Left ventricle myocardium inferior (tissue), 1 donor: ENCODE results near the gene FRYL. TPM values are rescaled to one million over a fixed set of nuclear protein-coding genes. Genes with fewer than 3 reads are reported as not detected.
"Not testable (repeated sequence)": the region's sequence is repeated elsewhere in the genome, so short reads cannot be mapped to it uniquely, and the experiment has no call there.

Source experiments
- DNase-seq: peaks from one replicate; pipeline ENCODE4 v3.0.0-alpha.2; 2020
- H3K27ac ChIP-seq: fragments of 200-600 bp; replicated peaks from 2 replicates; pipeline ENCODE4 v1.8.0; 2021
- H3K27me3 ChIP-seq: fragments of 200-600 bp; 2 replicates; pipeline ENCODE4 v1.8.0; 2021; ENCODE audit warnings: low read depth
- H3K36me3 ChIP-seq: fragments of 200-600 bp; 2 replicates; pipeline ENCODE4 v1.8.0; 2021
- H3K4me1 ChIP-seq: fragments of 200-600 bp; 2 replicates; pipeline ENCODE4 v1.8.0; 2021
- H3K4me3 ChIP-seq: fragments of 200-600 bp; 2 replicates; pipeline ENCODE4 v1.8.0; 2021; ENCODE audit warnings: mild to moderate bottlenecking, moderate library complexity
- H3K9me3 ChIP-seq: fragments of 200-600 bp; replicated peaks from 2 replicates; pipeline ENCODE4 v1.8.0; 2021
- CTCF ChIP-seq: fragments of 200-600 bp; IDR thresholded peaks from 2 replicates; pipeline ENCODE4 v1.8.0; 2021; ENCODE audit warnings: antibody characterized with exemption, mild to moderate bottlenecking, borderline replicate concordance
- intact Hi-C: fragments of 100-400 bp; cut with micrococcal nuclease; formaldehyde crosslinking; loops from one replicate; pipeline ENCODE4 v1.11.0; 2022
- total RNA-seq: library from RNA; stranded (reverse); fragmentation: NEBNext Ultra II Directional; extraction: Animal tissue kit (Norgen Biotek cat#: 25700); gene quantifications from one replicate; pipeline ENCODE4 v1.2.1, GENCODE V29; 2021
- donor health status: DM: no; HTN: yes; CAD: no; lungs with severe emphysema.

Gene FRYL
- total RNA-seq, 1 donor from 2014 or later = 33.2 TPM

- no peak for TF ChIP-seq CTCF
- intact Hi-C loops = no loop called here
- H3K9me3 ChIP-seq = no peaks in the 10 kb centered on the region
- no peaks in the 10 kb centered on the region for H3K36me3 ChIP-seq
- H3K4me1 ChIP-seq = peaks cover 61% of the 10 kb centered on the region
- H3K27ac ChIP-seq = peak overlapping the region; percentile 49
- H3K27me3 ChIP-seq = no peaks in the 10 kb centered on the region
- no peak for DNase-seq
- no peak overlapping the region for H3K4me3 ChIP-seq
These were observed 137.4 kb downstream of the FRYL start for GRCh38 chr4:48642421-48643374.

- no peaks in the 10 kb centered on the region for H3K27me3 ChIP-seq
- TF ChIP-seq CTCF = no peak
- peaks cover 67% of the 10 kb centered on the region for H3K4me1 ChIP-seq
- no peaks in the 10 kb centered on the region for H3K36me3 ChIP-seq
- no peaks in the 10 kb centered on the region for H3K9me3 ChIP-seq
- intact Hi-C loops = no loop called here
- DNase-seq = no peak
- H3K4me3 ChIP-seq = no peak overlapping the region
- H3K27ac ChIP-seq = peak overlapping the region; percentile 47
These were observed 138.7 kb downstream of the FRYL start for GRCh38 chr4:48641401-48641800.

- intact Hi-C loops = no loop called here
- no peaks in the 10 kb centered on the region for H3K9me3 ChIP-seq
These were observed 139.4 kb downstream of the FRYL start for GRCh38 chr4:48640699-48641098.

DNA sequence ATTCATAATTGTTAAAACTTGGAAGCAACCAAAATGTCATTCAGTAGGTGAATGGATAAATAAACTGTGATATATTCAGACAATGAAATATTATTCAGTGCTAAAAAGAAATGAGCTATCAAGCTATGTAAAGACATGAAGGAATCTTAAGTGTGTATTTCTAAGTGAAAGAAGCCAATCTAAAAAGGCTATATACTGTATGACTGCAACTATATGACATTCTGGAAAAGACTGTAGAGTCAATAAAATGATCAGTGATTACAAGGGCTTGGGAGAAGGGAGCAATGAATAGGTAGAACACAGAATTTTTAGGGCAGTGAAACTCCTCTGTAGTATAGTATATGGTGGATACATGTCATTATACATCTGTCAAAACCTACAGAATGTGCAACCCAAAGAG, 139.9 kb downstream of the FRYL start:
- Histone ChIP-seq H3K36me3 (no peaks in the 10 kb centered on the region), H3K4me1 (peaks cover 76% of the 10 kb centered on the region), H3K9me3 (no peaks in the 10 kb centered on the region), H3K27me3 (no peaks in the 10 kb centered on the region), H3K27ac (peak overlapping the region; percentile 47), H3K4me3 (no peak overlapping the region)
- no peak for DNase-seq
- TF ChIP-seq CTCF = no peak
- intact Hi-C loops = no loop called here

More at GRCh38 chr4:48640699-48641098, 139.4 kb downstream of the FRYL start:
- Histone ChIP-seq H3K4me3 (no peak overlapping the region), H3K36me3 (no peaks in the 10 kb centered on the region), H3K4me1 (peaks cover 74% of the 10 kb centered on the region), H3K27ac (peak overlapping the region; percentile 47), H3K27me3 (no peaks in the 10 kb centered on the region)
- TF ChIP-seq CTCF = no peak
- no peak for DNase-seq

DNA sequence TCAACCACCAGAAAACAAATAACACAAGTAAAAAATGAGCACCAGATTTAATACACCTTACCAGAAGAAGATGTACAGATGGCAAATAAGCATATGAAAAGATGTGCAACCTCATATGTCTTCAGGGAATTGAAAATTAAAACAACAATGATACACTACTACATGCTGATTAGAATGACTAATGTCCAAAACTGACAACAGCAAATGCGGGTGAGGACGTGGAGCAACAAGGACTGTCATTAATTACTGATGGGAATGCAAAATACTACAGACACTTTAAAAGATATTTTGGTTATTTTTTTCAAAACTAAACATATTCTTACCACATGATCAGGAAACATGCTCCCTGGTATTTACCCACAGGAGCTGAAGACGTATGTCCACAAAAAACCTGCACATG, 140.3 kb downstream of the FRYL start:
- intact Hi-C loops = no loop called here
- no peaks in the 10 kb centered on the region for H3K36me3 ChIP-seq

GRCh38 chr4:48638586-48638985, 141.5 kb downstream of the FRYL start:
- H3K27ac ChIP-seq, H3K4me3 ChIP-seq, intact Hi-C loops, DNase-seq, H3K27me3 ChIP-seq, H3K36me3 ChIP-seq, H3K9me3 ChIP-seq: not testable (repeated sequence)
- peaks cover 69% of the 10 kb centered on the region for H3K4me1 ChIP-seq

More for the DNA sequence above, 140.3 kb downstream of the FRYL start:
- Histone ChIP-seq H3K27me3 (no peaks in the 10 kb centered on the region), H3K4me1 (peaks cover 76% of the 10 kb centered on the region), H3K9me3 (no peaks in the 10 kb centered on the region), H3K27ac (peak overlapping the region; percentile 47), H3K4me3 (no peak overlapping the region)
- no peak for TF ChIP-seq CTCF
- no peak for DNase-seq
